DMS79 treated with DMSO at 0.1 percent for 48 hours (cell line): ENCODE measurements around the gene DOHH.
"Not testable (repeated sequence)": the region's sequence is repeated elsewhere in the genome, so short reads cannot be mapped to it uniquely, and the experiment has no call there.

Experiments used
- DNase-seq: peaks from one replicate; lab custom pipeline; 2025; lab: John Stamatoyannopoulos, UW

DOHH gene

DNA sequence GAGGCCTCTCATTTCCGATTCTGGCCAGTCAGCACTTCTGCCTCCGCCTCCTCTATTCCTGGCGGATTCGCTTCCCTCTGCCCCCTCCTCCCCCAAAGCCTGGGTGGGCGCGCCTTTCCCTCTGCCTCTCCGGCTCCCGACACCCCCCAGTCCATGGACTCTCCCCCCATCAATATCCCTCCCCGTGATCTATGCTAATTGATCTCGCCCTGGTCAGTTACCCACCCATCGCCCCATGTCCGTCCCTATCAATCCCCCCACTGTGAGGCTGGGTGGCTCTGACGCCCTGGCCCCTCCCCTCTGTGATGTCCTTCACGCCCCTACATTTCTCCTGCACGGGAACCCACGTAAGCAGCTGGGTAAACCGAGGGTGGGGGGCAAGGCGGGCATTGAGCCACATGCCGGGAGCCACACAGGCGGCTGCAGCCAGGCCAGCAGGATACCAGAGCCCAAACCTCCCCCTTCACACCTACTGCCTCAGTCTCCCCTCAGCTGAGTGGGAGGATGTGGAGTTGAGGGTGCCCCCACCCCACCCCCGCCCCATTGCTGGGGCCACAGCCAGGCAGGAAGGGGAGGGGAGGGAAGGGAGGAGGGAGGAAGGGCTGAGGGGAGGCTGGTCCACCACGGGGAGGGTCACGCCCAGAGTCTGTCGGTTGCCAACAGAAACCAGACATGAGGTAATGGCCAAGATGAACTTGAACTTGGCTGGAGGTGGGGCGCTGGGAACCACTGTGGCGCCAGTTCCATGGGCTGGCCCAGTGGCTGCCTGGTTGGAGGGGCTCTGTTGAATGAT, 41.2 kb downstream of the DOHH start:
- DNase-seq, result no peak

DNA sequence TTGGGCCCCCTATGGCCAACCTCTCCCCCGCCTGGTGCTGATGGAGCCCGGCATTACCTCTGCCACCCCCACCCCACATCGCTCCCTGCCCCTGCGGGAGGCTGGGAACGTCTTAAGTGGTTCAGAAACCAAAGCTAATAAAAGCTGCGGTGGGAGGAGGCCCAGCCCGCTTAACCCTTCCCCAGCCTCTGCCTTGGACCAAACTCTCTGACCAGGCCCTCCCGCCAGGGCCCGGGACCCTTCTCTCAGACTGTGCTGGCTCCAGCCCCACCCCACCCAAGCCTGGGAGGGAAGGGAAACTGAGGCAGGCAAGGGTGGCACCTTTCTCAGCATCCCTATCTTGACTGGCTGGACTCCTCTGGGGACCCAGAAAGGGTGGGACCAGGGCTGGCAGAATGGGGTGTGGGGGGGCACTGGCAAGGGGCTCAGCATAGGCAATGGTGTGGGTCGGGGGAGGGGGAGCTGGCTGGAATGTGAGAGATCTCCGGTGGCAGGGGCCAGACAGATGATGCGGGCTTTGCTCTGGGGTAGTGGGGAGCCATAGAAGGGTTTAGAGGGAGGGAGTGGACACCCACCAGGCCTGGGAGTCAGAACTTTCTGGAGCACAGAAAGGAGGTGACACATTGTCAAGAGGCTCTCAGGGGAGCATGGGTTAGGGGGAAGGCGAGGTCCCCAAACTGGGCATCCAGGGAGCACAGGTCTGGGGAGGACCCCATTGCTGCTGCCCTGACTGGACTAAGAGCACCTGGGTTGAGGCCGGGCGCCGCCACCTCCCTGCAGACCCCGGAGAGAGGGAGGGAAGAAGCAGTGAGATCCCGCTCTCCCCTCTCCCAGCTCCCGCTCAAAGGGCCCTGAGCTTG, 42.0 kb downstream of the DOHH start:
- DNase-seq, result no peak

GRCh38 chr19:3457528-3458228, 42.8 kb downstream of the DOHH start:
- no peak for DNase-seq

- no peak for DNase-seq
These were observed 43.4 kb downstream of the DOHH start for GRCh38 chr19:3456925-3457527.

DNA sequence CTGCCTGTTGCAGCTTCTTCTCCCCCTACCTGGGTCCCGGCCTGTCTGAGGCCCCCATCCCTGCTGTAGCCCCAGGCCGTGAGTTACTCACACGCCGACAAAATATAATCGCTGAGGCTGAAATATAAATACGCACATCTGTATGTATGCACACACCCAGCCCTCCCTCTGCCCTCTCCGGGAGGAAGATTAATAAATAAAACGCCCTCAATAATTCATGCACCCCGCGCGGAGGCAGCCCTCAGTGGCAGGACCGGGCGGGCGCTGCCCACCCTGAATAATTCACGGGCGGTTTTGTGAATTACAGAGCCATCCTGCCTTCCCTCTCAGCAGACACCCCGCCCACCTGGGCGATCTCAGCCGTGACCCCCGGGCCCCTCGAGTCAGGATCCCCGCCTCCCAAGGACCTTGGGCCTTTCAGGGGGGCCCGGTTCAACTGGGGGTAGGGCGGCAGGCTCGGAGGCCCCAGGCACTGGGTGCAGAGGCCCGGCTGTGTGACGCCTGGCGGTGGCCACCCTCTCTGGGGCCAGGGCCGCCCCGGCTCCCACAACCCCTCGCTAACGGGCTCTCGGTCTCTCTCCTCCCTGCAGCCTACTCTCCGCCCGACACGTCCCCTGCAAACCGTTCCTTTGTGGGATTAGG, 44.4 kb downstream of the DOHH start:
- no peak for DNase-seq

DNA sequence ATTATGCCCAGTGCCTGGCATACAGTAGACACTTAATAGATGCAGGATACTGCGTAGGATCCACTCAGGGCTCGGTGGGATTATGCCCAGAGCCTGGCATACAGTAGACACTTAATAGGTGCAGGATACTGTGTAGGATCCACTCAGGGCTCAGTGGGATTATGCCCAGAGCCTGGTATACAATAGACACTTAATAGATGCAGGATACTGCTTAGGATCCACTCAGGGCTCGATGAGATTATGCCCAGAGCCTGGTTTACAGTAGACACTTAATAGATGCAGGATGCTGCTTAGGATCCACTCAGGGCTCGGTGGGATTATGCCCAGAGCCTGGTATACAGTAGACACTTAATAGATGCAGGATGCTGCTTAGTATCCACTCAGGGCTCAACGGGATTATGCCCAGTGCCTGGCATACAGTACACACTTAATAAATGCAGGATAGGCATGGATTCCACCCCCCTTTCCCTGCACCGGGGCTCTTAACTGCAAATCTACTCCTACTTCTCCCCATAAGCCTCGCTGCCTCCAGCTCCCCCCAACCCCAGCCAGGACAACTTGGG, 45.0 kb downstream of the DOHH start:
- no peak for DNase-seq

GRCh38 chr19:3454656-3455392, 45.6 kb downstream of the DOHH start:
- DNase-seq, result no peak

DNA sequence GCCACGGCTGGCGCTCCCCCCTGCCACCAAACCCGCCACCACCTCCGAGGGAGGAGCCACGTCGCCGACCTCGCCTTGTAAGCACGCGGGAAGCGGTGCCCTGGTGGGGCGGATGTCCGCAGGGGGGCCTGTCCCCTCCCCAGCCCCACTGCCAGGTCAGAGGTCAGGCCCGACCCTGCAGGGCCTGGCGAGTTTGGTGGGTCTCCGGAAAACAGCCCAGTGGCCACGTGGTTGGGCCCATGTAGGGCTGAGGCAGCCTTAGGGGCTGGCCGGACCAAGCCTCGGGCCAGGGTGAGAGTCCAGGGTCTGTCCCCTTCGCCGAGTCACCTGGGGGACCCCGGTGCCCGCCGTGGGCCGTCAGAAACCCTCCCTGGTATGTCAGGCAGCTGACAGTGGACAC, 46.6 kb downstream of the DOHH start:
- DNase-seq, result no peak

DNA sequence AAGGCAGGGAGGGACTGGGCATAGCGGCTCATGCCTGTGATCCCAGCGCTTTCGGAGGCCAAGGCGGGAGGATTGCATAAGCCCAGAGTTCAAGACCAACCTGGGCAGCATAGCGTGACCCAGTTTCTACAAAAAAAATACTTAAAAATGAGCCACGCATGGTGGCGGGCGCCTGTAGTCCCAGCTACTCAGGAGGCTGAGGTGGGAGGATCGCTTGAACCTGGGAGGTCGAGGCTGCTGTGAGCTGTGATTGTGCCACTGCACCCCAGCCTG, 47.6 kb downstream of the DOHH start:
- DNase-seq, result not testable (repeated sequence)

DNA sequence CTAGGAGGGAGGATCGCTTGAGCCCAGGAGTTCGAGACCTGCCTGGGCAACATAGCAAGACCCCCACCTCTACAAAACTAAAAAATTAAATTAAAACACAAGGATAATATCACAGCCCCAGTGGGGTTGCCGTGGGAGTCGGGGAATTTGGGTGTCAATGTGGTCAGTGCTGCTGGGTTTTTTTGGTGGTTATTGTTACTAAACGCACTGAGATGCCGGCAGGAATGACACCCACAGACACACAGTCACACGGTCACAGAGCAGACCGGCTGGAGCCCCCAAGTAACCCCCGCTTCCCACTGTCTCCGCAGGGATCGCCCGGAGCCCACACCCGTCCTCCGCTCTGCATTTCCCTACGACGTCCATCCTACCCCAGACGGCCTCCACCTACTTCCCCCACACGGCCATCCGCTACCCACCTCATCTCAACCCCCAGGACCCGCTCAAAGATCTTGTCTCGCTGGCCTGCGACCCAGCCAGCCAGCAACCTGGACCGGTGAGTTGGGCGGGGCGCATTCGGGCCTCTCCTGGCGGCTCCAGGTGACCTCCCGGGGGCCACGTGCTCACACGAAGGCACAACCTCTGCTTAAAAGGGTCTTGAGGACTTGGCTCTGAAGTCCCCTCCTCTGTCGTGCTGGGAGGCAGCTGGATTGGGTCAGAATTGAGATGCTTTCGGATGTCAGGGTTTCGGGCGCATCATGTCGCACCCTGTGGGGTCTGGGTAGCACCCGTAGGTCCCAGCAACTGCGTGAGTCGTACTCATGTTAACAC, 48.1 kb downstream of the DOHH start:
- DNase-seq, result no peak

DNA sequence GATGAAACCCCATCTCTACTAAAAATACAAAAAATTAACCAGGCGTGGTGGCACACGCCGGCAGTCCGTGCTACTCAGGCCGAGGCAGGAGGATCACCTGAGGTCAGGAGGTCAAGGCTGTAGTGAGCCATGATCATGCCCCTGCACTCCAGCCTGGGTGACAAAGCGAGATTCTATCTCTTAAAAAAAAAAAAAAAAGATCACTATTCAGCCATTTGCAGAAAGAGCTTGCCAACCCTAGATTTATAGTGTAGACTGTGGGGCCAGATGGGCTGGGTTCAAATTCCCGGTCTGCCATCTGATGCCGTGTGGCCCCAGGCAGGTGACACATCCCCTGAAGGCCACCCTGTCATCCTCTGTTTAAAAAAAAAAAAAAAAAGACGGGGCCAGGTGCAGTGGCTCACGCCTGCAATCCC, 49.0 kb downstream of the DOHH start:
- no peak for DNase-seq

DNA sequence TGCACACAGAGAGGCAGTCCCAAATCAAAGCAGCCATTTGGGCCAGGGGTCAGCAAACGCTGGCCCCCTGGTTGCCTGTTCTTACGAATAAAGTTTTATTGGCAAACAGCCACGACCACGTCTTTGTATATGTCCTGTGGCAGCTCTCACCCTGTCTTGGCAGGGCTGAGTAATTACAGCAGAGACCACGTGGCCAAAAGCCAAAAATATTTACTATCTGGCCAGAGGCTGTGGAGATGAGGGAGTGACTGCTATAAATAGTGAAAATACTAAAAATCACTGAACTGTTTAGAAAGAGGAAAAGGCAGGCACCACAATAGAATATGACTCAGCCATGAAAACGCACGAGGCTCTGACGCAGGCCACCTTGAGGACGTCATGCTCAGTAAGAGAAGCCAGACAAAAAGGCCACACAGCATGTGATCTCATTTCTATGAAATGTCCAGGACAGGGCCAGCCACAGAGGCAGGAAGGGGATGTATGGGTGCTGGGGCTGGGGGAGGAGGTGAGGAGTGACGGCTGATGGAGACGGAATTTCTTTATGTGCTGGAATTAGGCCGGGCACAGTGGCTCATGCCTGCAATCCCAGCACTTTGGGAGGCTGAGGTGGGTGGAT, 49.6 kb downstream of the DOHH start:
- no peak for DNase-seq

DNA sequence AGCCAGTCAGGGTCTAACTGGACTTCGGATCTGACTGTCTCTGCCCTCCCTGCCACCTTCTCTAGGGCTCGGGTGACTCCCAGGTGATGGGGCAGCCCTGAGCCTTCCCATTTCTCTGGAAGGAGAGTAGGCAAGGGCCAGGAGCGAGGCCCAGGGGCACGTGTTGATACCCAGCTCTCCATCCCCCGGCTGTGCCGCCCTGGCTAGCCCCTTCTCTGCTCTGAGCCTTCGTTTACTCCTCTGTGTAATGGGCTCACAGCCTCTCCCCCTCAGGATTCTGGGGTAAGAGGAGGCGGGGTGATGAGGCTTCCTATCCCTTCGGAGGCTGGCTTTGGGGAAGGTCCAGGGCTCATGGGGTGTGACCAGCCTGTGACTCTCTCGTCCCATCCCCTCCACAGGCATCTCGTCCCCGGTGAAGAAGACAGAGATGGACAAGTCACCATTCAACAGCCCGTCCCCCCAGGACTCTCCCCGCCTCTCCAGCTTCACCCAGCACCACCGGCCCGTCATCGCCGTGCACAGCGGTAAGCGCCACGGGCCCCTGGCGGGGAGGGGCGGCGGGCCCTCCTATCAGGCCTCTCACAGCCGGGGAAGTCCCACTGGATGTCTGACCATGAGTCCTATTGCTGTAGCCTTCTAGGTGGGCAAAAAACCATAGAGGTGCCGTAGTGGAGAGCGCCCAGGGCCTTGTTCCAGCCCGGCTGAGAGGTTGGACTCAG, 51.7 kb downstream of the DOHH start:
- no peak for DNase-seq

GRCh38 chr19:3446657-3447056, 53.8 kb downstream of the DOHH start:
- not testable (repeated sequence) for DNase-seq

DNA sequence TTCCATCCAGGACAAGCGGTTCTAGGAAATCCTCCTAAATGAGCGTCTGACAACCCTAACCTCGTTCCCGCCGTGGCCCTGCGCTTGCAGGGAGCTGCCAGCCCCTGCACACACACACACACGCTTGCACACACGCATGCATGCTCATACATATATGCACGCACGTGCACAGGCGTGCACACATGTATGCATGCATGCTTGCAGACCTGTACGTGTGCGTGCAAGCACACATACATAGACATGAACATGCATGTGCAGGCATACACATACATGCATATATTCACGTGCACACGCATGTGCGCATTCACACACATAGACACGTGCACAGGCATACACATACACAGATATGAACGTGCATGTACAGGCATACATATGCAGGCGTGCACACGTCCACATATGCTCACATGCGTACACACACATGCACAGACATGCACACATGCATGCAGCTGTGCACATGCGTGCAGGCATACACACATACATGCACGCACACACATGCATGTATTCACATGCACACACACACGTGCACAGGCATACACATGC, 55.7 kb downstream of the DOHH start:
- no peak for DNase-seq

DNA sequence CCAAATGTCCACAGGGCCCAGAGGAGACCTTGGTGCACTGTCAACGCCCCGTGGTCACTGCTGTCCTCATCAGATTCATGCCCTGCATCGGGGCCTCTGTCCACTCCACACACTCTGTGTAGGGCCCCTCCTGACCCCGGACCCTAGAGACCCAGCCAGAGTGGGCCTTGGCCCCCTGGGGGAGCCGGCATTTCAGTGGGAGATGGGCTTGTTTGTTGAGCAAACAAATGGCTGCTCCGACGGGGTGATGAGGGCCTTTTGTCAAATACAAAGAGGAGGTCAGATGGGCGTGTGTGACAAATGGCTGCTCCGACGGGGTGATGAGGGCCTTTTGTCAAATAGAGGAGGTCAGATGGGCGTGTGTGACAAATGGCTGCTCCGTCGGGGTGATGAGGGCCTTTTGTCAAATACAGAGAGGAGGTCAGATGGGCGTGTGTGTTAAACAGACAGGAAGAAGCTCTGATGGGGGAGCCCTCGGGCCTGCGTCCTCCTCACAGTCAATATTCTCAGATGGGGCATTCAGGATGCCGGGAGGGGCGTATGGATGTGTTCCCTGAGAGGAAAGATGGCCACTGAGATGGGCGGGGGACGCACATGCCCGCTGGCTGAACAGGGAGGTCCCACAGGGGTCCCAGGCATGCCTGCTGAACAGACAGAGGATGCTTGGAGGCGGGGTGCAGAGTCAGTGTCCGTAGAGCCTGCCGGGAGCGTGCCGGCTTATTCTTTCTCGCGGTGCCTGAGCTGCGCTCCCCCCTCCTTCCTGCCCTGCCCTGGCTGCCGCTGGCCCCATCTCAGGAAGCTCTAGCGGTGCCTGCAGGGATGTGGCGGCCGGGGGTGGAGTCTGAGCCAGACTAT, 56.4 kb downstream of the DOHH start:
- DNase-seq, result no peak

- DNase-seq, result no peak
These were observed 57.9 kb downstream of the DOHH start for GRCh38 chr19:3442487-3443071.

GRCh38 chr19:3441986-3442329, 58.5 kb downstream of the DOHH start:
- no peak for DNase-seq
